Left ventricle myocardium superior (tissue), 1 donor: ENCODE data around the gene CBR1. TPM values are rescaled to one million over a fixed set of nuclear protein-coding genes. Genes with fewer than 3 reads are reported as not detected.
"Not testable (repeated sequence)": the region's sequence is repeated elsewhere in the genome, so short reads cannot be mapped to it uniquely, and the experiment has no call there.

ENCODE experiments used
- ATAC-seq: fragments of 200-7000 bp; cut with Tn5 transposase; one replicate; pipeline ENCODE4 v1.9.1; 2020; ENCODE audit warnings: mild to moderate bottlenecking, moderate library complexity
- DNase-seq: peaks from one replicate; pipeline ENCODE4 v3.0.0-alpha.2; 2020
- intact Hi-C: fragments of 100-400 bp; cut with micrococcal nuclease; formaldehyde crosslinking; loops from one replicate; pipeline ENCODE4 v1.11.0; 2022
- total RNA-seq: library from RNA; stranded (reverse); fragmentation: NEBNext Ultra II Directional; extraction: Animal tissue kit (Norgen Biotek cat#: 25700); gene quantifications from one replicate; pipeline ENCODE4 v1.2.1, GENCODE V29; 2021
- donor health status: DM: no; HTN: yes; CAD: no; lungs with severe emphysema.

The CBR1 gene
- total RNA-seq, 1 donor from 2014 or later: 25.8 TPM

DNA sequence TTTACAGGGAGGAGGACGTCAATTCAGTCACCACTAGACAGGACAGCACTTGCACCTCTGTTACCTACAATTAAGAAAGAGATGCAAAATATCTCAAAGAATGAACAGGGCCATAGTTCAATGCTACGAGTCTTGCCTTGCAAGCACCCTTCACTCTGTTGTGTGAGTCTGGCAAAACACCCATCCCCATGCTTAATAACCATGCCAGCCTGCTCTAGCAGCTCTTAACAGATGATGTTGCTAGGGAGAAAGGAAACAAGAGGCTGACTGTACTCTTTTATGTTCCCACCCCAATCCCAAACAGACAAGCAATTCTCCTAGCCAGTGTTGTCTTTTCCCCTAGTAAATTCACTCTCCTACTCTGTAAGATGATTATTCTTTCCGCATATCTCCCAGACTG, 5.3 kb downstream of the CBR1 start:
- ATAC-seq: no peak
- no peak for DNase-seq
- intact Hi-C loops: no loop called here

DNA sequence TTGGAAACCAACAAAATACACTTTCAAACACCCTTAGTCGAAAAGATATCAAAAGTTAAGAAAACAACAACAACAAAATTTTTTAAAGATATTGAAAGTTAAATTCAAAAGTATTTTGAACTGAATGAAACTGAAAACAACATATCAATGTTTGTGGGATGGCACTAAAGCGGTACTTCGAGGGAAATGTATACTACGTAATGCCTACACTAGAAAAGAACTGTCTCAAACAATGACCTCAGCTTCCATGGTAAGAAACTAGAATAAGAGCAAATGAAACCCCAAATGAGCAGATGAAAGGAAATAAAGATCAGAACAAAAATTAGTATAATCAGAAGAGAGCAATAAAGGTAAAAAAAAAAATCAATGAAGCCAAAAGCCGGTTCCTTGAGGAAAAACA, 6.1 kb downstream of the CBR1 start:
- DNase-seq (no peak), ATAC-seq (no peak)
- intact Hi-C loops: no loop called here

DNA sequence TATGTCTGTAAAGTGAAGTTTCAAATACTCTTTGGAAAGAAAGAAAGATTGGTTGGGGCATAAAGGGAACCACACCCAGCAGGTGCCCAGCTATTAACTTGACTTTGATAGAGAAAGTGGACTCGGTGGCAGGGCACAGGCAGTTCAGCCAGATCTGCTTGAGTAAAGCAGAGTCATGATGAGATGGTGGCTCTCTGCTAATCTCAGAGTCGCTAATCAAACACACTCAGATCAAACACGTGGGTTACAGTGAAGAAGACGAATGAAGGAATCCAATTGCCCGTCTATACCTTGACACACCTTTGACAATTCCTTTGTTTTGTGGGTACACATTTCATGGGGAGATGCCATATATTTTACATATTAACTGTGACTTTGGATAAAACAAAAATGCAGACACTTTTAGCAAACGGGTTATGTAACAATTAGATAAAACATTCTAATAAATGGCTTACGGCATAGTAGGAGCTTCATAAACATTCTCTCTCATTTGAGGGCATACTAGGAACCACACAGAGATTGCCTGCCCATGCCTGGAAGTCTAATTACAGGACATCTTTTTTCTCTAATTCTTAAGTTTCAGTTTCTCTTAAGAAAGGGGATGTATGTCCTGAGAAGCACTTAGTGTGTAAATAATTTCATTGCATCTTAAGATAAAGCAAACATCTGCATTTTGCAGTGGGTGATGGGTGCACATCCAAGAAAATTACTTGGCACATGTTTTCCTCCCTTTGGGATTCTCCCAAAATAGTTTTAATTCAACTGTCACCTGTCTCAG, 7.2 kb downstream of the CBR1 start:
- ATAC-seq (peak; percentile 32), DNase-seq (no peak)
- intact Hi-C loops: no loop called here

DNA sequence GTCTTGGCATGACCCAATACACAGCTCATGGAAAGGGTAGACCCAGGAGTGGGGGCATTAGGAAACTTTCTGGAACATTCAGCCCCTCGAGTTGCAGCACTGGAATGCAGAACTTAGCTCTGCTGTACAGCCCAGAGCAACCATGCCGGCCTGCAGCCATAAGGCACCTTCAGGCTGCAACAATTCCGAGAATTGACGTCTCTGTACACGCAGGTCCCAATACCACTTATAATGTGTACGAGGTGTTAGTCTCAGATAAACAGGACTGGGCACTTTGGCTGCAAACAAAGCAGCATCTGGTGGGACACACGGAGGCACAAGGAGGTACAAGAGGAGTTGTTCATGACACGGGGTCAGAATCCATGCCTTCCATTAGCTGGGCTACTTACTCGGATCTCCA, 7.9 kb downstream of the CBR1 start:
- no peak for ATAC-seq
- no peak for DNase-seq
- intact Hi-C loops: no loop called here

DNA sequence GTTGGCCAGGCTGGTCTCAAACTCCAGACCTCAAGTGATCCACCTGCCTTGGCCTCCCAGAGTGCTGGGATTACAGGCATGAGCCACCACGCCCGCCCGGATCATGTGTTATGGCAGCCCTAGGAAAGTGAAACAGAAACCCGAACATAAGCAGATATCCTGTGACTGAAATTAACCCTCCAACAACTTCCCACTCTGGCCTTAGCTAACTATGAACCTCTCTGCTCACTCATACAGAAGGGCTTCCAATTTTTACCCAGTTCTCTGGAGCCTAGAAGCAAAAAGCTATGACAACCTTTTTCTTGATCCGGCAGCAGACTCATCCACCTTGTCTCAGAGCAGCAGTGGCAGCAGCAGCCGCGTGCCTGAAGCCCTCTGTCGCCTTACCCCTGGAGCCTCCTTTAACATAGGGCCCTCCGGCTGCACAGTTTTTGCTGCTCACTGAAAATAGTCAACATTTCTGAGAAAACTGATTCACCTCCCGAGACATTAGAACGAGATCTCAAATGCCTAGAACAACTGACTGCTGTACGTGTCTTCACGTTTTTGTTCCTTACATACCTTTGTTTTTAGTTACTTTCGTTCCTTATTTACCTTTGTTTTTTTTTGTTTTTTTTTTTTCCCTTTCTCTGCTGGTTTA, 9.3 kb downstream of the CBR1 start:
- intact Hi-C loops: no loop called here
- ATAC-seq: peak; percentile 35

DNA sequence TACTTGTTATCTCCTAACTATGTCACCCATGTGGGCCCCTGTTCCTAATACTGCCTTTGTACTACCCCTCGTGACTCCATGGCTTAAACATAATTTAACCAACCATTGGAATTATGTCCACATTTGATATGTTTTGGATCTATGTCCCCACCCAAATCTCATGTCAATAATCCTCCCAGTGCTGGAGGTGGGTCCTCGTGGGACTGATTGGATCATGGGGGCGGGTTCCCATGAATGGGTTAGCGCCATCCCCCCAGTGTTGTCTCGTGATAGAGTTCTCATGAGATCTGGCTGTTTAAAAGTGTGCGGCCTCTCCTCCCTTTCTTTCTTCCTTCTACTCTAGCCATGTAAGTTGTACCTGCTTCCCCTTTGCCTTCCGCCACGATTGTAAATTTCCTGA, 9.8 kb downstream of the CBR1 start:
- intact Hi-C loops: no loop called here
- no peak for ATAC-seq
- no peak for DNase-seq

More for the DNA sequence above, 9.3 kb downstream of the CBR1 start:
- peak; percentile 36 for DNase-seq

DNA sequence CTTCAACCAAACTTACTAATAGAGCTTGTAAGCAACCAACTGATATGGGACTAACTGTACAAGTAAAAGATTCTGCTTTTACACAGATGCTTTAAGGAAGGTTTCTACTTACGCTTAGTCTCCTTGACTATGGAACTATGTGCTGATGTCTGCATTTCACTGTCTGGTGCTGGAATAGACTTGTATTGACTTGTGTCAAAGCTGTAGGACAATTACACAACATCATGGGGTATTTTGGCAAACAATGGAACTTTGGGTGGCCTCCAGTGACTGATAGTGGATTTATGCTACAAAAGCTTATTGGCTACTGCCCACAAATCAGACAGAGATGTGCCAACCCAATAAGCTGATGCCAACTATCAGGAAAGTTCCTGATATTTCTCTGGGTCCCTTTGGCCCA, 10.6 kb downstream of the CBR1 start:
- intact Hi-C loops: no loop called here
- DNase-seq (no peak), ATAC-seq (no peak)

DNA sequence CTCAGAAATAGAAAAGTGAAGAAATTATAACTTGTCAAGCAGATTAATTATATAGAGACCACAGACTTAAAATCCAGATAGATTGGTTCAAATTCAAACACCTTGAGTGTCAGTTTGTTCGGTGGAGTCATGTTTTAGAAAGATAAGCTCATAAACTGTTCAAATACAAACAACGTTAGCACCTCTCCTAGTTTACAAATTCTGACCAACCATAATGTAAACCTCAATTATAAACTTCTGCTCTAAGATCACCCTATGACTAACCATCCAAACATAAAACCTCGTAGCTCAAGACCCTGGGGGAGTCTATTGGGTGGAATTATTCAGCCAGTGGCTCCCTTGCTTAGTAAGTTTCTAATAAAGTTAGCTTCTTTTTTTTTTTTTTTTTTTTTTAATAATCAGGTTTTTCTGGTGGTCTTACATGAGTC, 12.4 kb downstream of the CBR1 start:
- ATAC-seq (no peak), DNase-seq (no peak)
- intact Hi-C loops: no loop called here

DNA sequence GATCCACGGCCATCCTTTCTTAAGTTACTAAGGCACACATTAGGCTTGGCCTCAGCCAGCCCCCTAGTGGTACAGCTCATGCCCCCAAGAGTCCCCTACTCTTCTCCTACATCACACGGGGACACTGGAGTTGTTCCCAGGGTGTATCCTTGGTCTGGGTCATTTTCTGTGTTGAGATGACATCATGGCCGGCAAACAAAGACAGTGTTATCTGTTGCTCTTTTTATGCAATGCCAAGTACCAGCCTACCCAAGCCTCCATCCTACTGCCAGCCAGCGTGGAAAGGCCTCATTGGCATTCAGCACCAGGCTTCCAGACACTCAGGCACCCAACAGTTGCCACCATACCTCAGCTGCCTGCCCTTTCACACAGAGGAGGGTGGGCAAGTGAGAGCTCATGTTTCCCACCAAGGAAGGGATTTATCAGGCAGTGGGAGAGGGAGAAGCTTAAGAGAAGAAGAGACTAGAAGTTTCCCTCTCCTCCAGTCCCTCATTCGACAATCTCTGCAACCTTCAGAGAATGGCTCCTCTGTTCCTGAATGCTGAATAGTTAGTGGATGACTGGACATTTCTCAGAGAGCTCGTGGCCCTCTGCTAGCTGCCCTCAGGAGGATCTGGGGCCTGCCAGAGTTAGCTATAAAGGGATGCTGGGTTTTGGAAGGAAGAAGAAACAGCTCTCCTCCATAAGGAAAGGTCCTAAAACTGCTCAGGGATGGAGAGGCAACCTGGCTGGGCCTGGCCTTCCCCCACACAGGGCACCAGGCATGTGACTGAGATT, 17.7 kb downstream of the CBR1 start:
- ATAC-seq (peak; percentile 80), DNase-seq (no peak)
- intact Hi-C loops: no loop called here

DNA sequence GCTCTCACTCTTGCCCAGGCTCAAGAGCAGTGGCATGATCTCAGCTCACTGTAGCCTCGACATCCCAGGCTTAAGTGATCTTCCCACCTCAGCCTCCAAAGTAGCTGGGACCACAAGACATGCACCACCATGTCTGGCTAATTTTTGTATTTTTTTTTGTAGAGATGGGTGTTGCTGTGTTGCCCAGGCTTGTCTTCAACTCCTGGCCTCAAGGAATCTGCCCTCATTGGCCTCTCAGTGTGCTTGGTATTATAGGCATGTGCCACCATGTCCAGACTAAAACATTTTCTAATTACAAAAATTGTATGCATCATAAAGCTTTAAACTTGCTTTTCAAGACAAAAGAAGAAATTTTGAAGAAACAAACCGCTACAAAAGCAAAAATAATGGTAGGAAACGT, 20.1 kb downstream of the CBR1 start:
- ATAC-seq: no peak
- no peak for DNase-seq
- intact Hi-C loops: no loop called here

DNA sequence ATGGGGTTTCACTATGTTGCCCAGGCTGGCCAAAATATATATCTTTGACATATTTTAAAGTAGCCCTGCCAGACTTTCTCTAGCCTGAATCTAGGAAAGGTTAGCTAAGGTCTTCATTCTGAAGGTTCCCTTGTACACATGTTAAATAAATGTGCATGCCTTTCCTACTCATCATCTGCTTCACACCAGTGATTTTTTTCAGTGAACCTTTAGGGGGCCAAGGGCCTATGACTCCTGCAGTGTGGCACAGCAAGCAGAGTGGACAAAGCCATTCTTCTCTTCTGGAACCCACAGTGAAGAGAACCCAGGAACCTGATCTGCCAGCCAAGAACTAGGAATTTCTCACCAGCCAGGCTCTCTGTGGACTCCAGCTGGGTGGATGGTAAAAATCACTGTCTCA, 22.9 kb downstream of the CBR1 start:
- intact Hi-C loops: no loop called here
- DNase-seq (no peak), ATAC-seq (no peak)

DNA sequence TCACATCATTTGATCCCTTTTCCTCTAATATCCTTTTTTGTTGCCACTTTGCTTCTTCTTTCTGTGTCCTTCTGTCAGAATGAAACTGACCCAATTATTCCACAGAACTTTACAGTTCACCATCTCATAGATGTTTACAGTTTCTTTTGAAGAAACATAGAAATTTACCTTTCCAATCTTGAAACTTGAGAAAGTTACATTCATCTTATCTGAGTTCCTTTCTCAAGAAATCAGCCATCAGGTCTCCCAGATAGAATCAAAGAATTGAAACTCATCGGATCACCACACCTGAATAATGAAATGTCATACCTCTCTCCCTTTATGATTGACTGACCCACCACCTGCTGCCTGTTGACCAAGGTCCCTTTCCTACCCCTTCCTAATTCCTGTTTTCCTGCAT, 23.7 kb downstream of the CBR1 start:
- ATAC-seq: no peak
- no peak for DNase-seq
- intact Hi-C loops: no loop called here

DNA sequence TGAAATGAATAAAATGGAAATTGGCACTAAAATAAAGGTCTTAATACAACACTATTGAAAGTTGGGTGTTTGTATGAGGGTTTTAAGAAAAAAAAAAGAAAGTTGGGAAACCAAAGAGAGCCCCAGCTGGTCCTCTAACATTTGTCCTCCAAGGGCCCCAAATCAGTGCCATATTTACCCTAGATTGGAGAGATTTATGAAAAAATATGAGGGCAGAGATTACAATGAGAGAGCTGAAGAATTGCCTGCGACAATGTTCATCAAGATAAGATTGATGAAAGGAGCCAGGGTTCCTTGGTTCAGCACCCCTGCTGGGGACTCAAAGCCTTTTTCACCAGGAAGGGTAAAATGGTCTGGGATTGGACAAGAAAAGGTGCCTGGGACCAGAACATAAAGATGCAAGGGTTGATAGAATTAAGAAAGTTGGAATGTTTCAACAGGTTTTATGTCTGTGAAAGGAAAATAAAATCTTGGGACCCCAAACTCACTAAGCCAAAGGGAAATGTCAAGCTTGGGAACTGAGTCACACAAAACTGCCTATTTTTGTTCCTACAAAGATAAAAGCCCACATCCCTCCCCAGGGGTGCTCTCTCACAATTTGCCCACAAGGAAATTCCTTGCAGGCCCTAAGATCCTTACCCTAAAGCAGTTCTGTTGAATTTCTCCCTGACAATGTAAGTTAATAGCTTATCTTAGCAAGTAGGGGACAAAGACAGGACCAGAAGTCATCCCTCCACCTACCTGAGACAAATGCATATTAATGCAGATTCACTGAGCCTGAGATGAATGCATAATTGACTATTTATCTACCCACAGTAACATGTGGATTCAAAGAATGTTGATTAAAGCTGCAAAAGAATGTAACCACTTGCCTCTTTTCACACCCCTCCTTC, 26.8 kb downstream of the CBR1 start:
- intact Hi-C loops: no loop called here
- DNase-seq (no peak), ATAC-seq (no peak)

DNA sequence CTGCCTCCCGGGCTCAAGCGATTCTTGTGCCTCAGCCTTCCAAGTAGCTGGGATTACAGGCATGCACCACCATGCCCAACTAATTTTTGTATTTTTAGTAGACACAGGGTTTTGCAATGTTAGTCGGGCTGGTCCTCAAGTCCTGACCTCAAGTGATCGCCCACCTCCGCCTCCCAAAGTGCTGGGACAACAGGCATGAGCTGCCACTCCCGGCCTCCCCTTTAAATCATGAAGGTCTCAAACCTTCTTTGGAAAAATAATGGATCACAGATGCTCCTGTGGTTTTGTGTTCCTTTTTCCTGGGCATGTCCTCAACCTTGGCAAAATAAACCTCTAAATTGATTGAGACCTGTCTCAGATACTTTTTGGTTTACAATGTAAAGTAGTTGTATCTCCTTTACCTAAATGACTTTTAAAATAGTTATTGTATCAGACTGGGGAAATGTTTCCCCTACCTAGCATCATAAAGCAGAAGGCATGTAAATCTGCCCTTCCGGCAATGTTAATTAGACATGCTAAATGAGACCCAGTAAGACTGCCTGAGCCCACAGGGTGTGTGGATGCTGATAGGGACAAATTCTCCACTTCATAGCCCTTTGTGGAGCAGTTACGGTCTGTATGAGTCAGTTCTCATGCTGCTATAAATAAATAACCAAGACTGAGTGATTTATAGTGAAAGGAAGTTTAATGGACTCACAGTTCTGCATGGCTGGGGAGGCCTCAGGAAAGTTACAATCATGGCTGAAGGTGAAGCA, 27.8 kb downstream of the CBR1 start:
- ATAC-seq (no peak), DNase-seq (no peak)
- intact Hi-C loops: no loop called here

DNA sequence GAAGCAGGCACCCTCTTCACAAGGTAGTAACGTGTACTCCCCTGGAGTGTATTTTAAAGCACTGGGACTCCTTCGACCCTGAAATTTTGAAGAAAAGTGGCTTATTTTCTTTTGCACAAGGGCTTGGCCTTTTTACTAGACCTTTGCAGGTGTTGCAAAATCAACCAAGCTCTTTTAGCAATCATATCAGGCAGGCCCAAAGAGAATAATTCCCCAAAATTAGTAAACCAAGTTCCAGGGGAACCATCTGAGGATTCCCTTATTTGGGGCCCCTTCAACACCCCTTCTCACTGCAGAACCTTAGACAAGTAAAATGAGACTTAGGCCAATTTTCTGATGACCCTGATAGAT, 28.3 kb downstream of the CBR1 start:
- intact Hi-C loops: no loop called here
- ATAC-seq (no peak), DNase-seq (no peak)

DNA sequence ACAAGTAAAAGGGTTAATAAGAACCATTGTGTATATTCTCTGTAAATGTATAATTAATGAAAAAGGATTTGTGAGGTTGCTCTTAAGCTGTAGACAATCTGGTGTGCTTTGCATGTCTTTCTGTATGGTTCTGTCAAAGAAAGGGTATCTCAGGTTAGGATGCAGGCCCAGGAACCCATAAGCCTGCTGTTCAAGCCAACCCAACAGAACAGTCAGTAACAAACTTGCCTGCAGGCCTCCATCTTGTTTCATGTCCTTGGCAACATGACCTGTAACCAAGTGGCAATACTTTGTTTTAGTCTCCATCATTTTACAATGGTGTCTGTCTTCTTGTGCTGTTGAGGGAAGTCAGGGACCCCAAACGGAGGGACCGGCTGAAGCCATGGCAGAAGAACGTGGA, 29.2 kb downstream of the CBR1 start:
- DNase-seq (no peak), ATAC-seq (no peak)
- intact Hi-C loops: no loop called here

DNA sequence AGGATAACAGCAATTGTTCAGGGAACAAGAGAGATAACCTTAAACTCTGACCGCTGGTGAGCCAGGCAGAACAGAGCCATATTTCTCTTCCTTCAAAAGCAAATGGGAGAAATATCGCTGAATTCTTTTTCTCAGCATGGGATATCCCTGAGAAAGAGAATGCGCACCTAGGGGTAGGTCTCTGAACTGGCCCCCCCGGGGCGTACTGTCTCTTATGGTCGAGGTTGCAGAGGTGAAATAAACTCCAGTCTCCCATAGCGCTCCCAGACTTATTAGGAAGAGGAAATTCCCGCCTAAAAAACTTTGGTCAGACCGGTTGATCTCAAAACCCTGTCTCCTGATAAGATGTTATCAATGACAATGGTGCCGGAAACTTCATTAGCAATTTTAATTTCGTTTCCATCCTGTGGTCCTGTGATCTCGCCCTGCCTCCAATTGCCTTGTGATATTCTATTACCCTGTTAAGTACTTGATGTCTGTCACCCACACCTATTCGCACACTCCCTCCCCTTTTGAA, 29.9 kb downstream of the CBR1 start:
- DNase-seq, intact Hi-C loops, ATAC-seq: not testable (repeated sequence)

DNA sequence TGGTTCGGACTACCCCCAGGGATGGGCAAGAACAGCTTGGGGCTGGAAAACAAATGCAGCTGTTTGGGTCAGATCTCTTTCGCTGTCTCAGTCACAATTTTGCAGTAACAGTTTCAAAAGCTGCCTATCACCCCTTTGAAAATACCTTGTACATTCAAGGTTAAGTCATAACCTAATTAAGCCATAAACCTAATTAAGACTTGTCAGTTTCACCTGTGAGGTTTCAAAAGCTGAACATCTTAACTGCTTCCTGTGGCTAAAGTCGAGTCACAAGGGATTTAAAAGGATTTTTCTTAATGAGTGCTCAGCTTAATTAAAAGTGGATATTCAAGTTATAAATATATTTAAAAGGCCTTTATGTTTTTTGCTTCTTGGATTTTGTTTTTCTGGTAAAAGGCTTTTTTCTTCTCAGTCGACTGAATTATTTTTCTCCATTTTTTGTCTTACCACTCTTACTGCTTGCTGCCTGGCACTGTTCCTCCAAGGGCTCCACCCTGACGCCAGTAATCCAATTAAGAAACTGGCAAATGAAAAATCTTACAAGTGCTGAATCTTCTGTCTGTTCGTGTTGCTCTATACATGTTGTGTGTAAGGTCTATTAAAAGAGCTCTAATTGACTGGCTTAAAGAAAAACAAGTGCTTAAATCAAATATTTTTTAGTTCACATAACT, 31.3 kb downstream of the CBR1 start:
- DNase-seq: no peak
- intact Hi-C loops: no loop called here
- no peak for ATAC-seq
